HG02852 (cell line): ENCODE data around the gene MYLK4.

Experiments used
- ATAC-seq: cut with Tn5 transposase; IDR thresholded peaks from one replicate; pipeline ENCODE4 v1.9.1; 2021; ENCODE audit warnings: mild to moderate bottlenecking, moderate library complexity; ENCODE audit not compliant: unreplicated experiment

Gene MYLK4

GRCh38 chr6:2712102-2712501, 38.6 kb downstream of the MYLK4 start:
- ATAC-seq: no peak

- ATAC-seq: no peak
Observed at GRCh38 chr6:2710412-2710811, 40.3 kb downstream of the MYLK4 start.

GRCh38 chr6:2708456-2708855, 42.3 kb downstream of the MYLK4 start:
- ATAC-seq: no peak

GRCh38 chr6:2706558-2706957, 44.2 kb downstream of the MYLK4 start:
- no peak for ATAC-seq

GRCh38 chr6:2705256-2705655, 45.5 kb downstream of the MYLK4 start:
- ATAC-seq: no peak

- no peak for ATAC-seq
Observed at GRCh38 chr6:2697291-2697690, 53.4 kb downstream of the MYLK4 start.

- ATAC-seq: no peak
Observed at GRCh38 chr6:2695454-2696095, 55.1 kb downstream of the MYLK4 start.

GRCh38 chr6:2693231-2693630, 57.5 kb downstream of the MYLK4 start:
- ATAC-seq: no peak

- ATAC-seq: no peak
Observed at GRCh38 chr6:2688401-2689064, 62.2 kb downstream of the MYLK4 start.

- ATAC-seq: no peak
Observed at GRCh38 chr6:2687456-2687855, 63.3 kb downstream of the MYLK4 start.

GRCh38 chr6:2686515-2686914, 64.2 kb downstream of the MYLK4 start:
- no peak for ATAC-seq

GRCh38 chr6:2684766-2685754, 65.7 kb downstream of the MYLK4 start:
- no peak for ATAC-seq

- no peak for ATAC-seq
Observed at GRCh38 chr6:2684103-2684749, 66.5 kb downstream of the MYLK4 start.

GRCh38 chr6:2680264-2680922, 70.3 kb downstream of the MYLK4 start:
- ATAC-seq: no peak

GRCh38 chr6:2677080-2677593, 73.6 kb downstream of the MYLK4 start:
- no peak for ATAC-seq

GRCh38 chr6:2676048-2676447, 74.7 kb downstream of the MYLK4 start:
- ATAC-seq: no peak

- no peak for ATAC-seq
Observed at GRCh38 chr6:2674857-2675256, 75.9 kb downstream of the MYLK4 start.

- no peak for ATAC-seq
Observed at GRCh38 chr6:2669067-2669700, 81.5 kb downstream of the MYLK4 start.

- no peak for ATAC-seq
Observed at GRCh38 chr6:2667617-2668016, 83.1 kb downstream of the MYLK4 start.
